Gastroesophageal sphincter (tissue), 3 donors: ENCODE data around the gene ATXN7L3.

Source experiments
- EP300 ChIP-seq: sonication (generic); formaldehyde crosslinking; IDR thresholded peaks from one replicate; pipeline ENCODE4 v1.6.1; 2017; ENCODE audit warnings: antibody characterized with exemption, mild to moderate bottlenecking
- POLR2A ChIP-seq, 2 donors: fragments of 450-650 bp; IDR thresholded peaks; one replicate each; pipeline ENCODE4 v1.6.1; 2017; ENCODE audit warnings: antibody characterized with exemption in 2 of 2, mild to moderate bottlenecking in 2 of 2, moderate library complexity in 1 of 2
- POLR2AphosphoS5 ChIP-seq: sonication (generic); formaldehyde crosslinking; IDR thresholded peaks from one replicate; pipeline ENCODE4 v1.6.1; 2017; ENCODE audit warnings: antibody characterized with exemption
- TF ChIP-seq, protein P1 (sequence below), 4 experiments: fragments of 200-600 bp in 2 of 4; fragments of 450-650 bp in 2 of 4; sonication (generic) in 1 of 4; IDR thresholded peaks; one replicate each; pipeline ENCODE4 v1.5.1; 2017 to 2019; ENCODE audit warnings: antibody characterized with exemption in 4 of 4, mild to moderate bottlenecking in 2 of 4, moderate library complexity in 2 of 4

DNA sequence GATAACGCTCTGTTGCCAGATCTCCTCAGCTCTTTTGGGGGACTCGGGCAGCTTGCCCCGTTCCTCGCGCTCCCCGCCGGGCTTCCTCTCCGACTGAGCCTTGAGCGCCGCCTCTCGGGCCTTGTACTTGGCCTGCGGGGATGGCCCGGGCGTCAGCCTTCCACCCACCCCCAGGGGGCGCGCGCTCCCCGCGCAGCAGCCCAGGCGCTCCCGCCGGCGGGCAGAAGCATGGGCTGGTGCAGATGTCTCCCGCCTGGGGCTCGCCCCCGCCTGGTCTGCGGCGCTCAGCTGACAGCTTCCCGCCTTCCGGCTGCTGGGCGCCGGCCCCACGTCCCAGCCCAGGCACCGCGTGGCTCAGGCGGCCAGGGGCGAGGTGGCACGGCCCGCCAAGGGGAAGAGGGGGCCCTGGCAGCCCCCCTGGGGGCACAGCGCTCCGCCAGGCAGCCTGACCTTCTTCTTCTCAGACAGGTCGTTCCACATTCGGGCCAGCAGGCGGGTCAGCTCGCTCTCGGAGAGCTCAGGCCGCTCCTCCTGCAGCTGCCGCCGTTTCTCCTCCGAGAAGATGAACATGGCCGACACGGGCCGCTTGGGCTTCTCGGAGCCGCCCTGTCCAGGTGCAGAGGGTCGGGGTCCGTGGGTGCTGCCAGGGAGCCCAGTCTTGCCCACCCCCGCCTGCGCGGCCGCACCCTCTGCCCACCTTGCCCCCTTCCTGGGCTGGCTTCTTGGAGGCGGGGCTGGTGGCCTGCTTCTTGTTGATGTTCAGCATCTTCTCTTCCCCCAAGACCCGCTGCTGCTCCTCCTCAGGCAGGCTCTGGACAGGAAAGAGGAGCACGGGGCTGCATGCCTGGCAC, 10.9 kb upstream of the ATXN7L3 start:
- TF ChIP-seq POLR2A (IDR thresholded peaks at IDR 0.05), result no peak
- TF ChIP-seq, protein P1, sequence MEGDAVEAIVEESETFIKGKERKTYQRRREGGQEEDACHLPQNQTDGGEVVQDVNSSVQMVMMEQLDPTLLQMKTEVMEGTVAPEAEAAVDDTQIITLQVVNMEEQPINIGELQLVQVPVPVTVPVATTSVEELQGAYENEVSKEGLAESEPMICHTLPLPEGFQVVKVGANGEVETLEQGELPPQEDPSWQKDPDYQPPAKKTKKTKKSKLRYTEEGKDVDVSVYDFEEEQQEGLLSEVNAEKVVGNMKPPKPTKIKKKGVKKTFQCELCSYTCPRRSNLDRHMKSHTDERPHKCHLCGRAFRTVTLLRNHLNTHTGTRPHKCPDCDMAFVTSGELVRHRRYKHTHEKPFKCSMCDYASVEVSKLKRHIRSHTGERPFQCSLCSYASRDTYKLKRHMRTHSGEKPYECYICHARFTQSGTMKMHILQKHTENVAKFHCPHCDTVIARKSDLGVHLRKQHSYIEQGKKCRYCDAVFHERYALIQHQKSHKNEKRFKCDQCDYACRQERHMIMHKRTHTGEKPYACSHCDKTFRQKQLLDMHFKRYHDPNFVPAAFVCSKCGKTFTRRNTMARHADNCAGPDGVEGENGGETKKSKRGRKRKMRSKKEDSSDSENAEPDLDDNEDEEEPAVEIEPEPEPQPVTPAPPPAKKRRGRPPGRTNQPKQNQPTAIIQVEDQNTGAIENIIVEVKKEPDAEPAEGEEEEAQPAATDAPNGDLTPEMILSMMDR (IDR thresholded peaks at IDR 0.05), result peak; percentile 99 to 100 (median 100)
- TF ChIP-seq POLR2AphosphoS5, result peak; percentile 54
- no peak for TF ChIP-seq EP300
